Astrocyte of the cerebellum (primary cell): ENCODE results near the gene ANKRD34C.

Source experiments
- DNase-seq: peaks from one replicate; pipeline ENCODE4 v3.0.0-alpha.2; 2011; ENCODE audit warnings: low read depth
- H3K4me3 ChIP-seq: 2 replicates; pipeline ENCODE4 v1.5.1; 2011; ENCODE audit warnings: mild to moderate bottlenecking, low read depth, low read length, moderate library complexity
- CTCF ChIP-seq: IDR thresholded peaks from 2 replicates; pipeline ENCODE4 v1.5.1; 2012; ENCODE audit warnings: low read length, low read depth, moderate library complexity, mild to moderate bottlenecking; ENCODE audit errors: missing control alignments
- in situ Hi-C: cut with HindIII; loops from 2 replicates; pipeline ENCODE4 v1.10.0; 2017; ENCODE audit warnings: low sequenced_read_pairs

The ANKRD34C gene

GRCh38 chr15:79308874-79309273 lies 26.4 kb downstream of the ANKRD34C start:
- no peak for DNase-seq
- in situ Hi-C loops, result no loop called here
- H3K4me3 ChIP-seq, result no peak overlapping the region
- TF ChIP-seq CTCF, result no peak

GRCh38 chr15:79310612-79310984 lies 28.1 kb downstream of the ANKRD34C start:
- DNase-seq, result no peak
- TF ChIP-seq CTCF, result no peak
- H3K4me3 ChIP-seq, result peak overlapping the region; percentile 89
- in situ Hi-C loops, result no loop called here

DNA sequence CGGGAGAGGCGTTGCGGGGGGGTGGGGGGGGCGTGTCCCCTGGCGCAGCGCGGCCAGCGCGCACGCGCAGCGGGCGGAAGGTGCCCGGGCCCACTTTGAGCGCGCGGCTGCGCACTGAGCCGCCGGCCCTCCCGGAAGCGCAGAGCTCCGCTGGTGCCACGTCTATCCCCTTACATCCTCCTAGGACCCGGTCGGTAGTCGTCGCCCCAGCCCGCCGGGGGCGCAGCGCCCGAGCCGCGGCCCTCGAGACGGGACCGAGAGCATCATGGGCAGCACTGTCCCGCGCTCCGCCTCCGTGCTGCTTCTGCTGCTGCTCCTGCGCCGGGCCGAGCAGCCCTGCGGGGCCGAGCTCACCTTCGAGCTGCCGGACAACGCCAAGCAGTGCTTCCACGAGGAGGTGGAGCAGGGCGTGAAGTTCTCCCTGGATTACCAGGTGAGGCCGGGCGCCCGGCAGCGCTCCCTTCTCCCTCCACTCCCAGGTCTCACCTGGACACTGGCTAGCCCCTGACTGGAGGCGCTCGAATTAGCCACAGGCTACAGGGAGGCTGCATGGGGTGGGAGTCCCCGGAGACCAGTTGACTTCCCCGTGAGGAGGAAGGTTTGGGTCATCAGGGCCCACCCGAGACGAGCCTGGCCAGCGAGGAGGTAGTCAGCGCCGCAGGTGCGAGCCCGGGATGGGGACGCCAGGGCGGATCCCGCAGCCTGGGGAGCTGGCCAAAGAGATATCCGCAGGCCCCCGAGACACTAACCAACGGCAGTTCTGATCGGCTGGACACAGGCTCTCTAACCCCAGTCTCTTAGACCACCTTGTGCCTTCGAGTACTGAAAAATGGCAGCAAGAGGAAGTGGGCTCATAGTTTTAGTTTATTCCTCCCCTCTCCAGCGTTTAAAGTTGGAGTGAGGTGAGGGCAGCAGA lies 28.7 kb downstream of the ANKRD34C start, which contains the start of gene TMED3:
TSS of gene TMED3 (plus strand) at position 128 of the 916 bp plus-strand sequence. CDS start at position 266, 138 bp downstream.
- peak within 1 kb of the TSS; percentile 89 for H3K4me3 ChIP-seq
- TF ChIP-seq CTCF, result peak; percentile 28
- peak; percentile 56 for DNase-seq
- in situ Hi-C loops, result no loop called here

GRCh38 chr15:79311901-79312553 lies 29.5 kb downstream of the ANKRD34C start:
- in situ Hi-C loops, result no loop called here
- DNase-seq, result no peak
- H3K4me3 ChIP-seq, result peak overlapping the region; percentile 89
- TF ChIP-seq CTCF, result no peak

GRCh38 chr15:79314186-79314585 lies 31.7 kb downstream of the ANKRD34C start:
- H3K4me3 ChIP-seq, result no peak overlapping the region
- no peak for TF ChIP-seq CTCF

DNA sequence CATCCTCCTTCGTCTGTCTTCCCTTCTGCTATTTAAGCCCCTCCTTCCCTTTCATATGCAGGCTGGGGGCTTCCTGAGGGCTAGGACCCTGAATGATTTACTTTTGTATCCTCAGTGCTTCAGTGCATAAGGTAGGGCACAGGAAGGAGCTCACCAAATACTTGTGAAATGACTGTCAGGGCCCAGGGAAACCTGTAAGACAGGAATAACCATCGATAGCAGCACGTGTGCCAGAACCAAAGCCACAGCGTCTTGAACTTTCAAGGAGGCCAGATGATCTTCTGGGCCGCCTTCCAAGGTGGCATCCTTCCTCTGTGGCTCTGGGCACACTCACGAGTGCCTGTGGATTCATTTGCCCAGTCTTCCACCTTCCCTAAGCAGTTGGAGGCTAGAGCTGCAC lies 32.3 kb downstream of the ANKRD34C start:
- H3K4me3 ChIP-seq, result no peak overlapping the region
- no peak for DNase-seq
- TF ChIP-seq CTCF, result no peak
- in situ Hi-C loops, result no loop called here

More at GRCh38 chr15:79314186-79314585, 31.7 kb downstream of the ANKRD34C start:
- no peak for DNase-seq
- in situ Hi-C loops, result no loop called here
